Stimulated activated CD8-positive, alpha-beta memory T cell treated with anti-CD3 and anti-CD28 coated beads, Interleukin-7, amount 100 ng/mL, for 48 hours (primary cell): ENCODE measurements around the gene CPA4.
"Not testable (repeated sequence)": the region's sequence is repeated elsewhere in the genome, so short reads cannot be mapped to it uniquely, and the experiment has no call there.

ENCODE experiments used
- DNase-seq, 2 donors: peaks; one replicate each; pipeline ENCODE4 v3.0.0-alpha.2; 2020; ENCODE audit warnings: low read depth in 1 of 2; ENCODE audit errors: extremely low read depth in 1 of 2

Gene CPA4

DNA sequence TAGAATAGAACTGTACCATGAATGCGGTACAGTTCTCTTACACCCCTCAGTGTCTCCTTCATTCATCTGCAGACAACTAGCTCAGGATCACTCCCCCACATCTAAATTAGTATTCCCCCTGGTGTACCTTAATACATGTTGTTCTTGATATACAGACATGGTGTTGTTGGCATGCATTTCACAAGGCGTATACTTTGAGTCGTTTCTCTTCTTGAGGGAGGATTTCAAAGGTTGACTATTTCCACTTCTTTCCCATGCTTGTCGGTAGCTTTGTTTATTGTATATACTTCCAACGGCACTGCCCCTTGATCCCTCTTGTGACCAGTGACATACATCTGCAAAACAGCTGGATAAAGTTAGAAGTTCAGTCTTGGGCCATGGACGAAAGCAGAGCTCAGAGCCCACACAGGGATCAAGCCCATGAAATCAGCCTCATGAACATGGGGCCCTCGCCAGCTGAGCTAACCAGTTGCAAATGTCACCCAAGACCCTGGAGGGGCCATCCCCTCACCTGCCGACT, 8.6 kb downstream of the CPA4 start:
- DNase-seq = no peak

DNA sequence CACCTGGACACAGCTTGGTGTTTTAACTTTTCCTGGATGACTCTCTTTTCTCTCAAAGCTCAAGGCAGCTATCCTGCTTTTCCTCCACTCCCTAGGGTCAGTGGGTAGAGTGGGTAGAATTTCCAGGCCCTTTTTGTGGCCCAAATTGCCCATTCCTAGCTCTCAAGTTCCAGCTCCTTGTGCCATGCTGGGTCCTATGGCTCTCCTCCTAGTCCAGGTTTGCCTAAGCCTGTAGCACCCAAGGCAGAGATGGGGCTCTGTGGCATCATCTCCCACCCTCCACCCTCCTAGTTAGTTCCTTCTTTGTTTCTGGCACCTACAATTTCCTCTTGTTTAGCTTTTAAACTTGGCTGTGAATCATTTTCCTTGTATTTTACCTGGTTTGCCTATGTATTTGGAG, 9.7 kb downstream of the CPA4 start:
- no peak for DNase-seq

DNA sequence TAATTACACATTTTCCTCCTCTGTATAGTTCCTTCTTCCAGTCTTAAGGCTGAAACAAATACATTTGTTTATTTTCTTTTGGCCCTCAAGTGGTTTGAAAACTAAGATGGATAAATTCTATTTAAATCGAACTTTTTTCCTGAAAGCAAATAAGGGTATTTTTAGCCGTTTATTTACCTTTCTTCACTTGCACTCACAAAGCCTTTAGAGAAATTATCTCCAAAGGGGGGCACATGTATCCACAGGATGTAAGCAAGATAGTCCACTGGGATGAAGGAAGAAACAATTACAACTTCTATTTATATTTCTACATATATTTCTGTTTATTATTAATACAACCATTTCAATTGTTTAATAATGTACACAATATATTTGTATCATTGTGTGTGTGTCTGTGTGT, 10.2 kb downstream of the CPA4 start:
- no peak for DNase-seq

GRCh38 chr7:130303551-130303950, 10.6 kb downstream of the CPA4 start:
- no peak for DNase-seq

- no peak for DNase-seq
Measured at GRCh38 chr7:130303982-130304381, 11.0 kb downstream of the CPA4 start.

DNA sequence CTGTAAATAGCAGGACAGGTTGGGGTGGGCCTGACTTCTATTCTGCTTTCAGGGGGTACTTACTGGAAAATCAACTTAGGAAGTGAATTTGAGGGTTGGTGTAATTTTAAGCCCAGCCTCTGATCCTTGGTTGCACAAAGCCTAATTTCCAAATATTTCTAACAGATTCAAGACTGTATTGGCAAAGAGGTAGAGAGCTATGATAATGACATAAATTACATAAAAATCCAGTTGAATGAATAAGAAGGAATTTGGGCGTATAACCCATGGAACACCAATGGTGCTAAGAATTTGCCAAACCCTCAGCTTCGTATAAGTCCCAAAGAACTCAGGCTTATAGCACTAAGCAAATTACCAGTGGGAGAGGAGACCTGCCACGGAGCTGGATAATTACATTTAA, 11.9 kb downstream of the CPA4 start:
- no peak for DNase-seq

DNA sequence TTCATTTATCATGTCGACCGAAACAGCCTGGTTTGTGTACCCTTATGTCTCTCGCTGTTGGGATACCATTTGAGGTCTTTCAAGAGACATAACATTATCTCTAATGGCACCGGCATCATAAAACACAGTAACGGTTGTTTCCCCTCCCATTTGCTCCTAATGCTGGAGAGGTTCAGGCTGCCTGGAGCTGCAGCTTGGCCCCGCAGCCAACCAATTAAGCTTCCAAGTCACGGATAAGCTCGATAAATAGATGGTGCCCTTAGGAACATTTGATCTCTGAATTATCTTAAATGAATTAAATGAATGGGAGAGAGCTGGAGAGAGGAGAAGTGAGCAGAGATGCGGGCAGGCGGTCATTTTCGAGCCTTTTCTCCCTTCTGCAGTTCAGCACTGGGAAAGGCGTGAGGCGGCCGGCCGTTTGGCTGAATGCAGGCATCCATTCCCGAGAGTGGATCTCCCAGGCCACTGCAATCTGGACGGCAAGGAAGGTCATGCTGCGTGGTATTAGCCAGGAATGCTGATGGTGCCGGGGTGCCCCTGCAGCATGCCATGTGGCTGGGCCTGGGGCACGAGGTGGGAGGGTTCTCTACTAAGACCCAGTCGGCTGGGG, 12.6 kb downstream of the CPA4 start:
- no peak for DNase-seq

- DNase-seq = no peak
Measured at GRCh38 chr7:130309986-130310385, 17.0 kb downstream of the CPA4 start.

DNA sequence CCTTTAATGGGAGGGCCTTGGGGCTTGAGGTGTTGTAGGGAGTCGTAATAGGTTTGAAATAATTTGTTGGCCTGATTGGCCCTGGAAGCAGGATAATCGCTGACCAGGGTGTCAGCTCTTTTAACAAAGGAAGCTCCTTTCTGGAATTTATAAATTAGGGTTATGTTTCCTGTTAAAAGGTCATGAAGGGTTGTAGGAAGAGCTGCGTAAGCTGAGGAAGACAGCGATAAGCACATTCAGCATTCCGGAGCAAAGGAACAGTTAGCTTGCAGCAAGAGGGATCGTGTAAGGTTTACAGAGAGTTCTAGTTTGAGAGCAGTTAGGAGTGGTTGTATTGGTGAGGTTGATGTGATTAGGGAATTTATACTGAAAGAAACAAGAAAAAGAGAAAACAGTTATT, 21.3 kb downstream of the CPA4 start:
- DNase-seq = no peak

DNA sequence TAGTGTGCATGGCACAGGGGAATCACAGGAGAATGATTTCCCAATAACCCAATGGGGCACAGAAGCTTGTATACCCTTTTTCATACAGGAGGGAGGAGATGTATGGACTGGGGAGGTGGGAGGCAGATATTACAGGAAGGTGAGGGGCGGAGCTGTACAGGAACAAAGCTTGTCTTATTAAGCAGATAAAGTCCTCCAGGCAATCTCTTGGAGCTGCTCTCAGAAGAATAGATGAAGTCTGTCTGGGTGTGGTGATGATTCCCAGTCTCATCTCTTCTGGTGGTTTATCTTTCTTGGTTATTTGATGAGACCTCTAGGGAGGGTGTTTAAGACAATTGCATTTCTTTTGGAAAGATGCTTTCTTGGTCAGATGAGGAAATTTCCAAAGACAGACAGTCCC, 26.6 kb downstream of the CPA4 start:
- DNase-seq = no peak

- DNase-seq = not testable (repeated sequence)
Measured at GRCh38 chr7:130321542-130322229, 28.7 kb downstream of the CPA4 start.

- no peak for DNase-seq
Measured at GRCh38 chr7:130322615-130323014, 29.7 kb downstream of the CPA4 start.

DNA sequence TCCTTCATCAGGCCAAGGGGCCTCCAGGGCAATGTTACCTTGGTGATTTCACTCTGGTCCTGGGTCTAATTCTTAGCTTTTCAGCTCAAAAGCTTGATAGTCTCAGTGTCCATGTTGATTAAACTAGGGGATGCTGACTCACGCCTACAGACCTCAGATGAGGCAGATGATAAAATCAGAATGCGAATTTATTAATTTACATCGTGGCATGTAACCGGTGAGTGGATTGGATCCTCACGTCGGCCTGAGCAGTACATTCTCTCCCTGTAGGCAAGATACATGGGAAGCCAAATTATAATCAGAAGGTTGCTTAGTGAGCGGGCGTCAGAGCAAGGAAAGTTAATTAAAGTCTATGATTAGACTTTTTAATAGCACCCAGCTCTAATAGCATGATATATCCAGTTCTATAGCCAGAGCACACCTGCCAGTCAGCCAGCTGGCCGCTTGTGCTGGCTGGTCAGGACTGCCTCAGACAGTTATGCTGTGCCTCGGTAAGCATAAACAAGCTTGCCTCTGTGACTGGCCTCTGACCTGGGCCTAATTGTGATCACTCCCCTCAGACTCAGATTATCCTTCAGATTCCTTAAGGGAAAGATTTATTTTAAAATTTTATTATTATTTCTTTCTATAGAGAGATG, 31.5 kb downstream of the CPA4 start:
- DNase-seq = no peak

DNA sequence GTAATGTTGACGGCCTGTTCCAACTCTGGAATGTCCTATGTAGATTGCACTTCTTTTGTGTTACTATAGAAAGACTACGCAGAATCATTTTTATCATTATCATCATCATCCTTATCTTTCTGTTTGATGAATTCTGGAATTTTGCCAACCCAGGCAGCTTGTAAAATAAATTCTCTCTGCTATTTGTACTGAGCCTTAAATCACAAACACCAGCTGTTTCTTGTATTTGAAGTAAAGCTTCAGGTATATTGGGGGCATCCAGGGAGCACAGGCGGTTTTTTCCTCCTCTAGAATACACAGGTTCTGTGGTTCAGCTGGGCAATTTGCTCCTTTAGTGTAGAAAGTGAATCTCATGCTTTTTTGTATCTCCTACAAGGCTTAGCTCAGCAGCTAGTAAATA, 36.7 kb downstream of the CPA4 start:
- no peak for DNase-seq

- no peak for DNase-seq
Measured at GRCh38 chr7:130332259-130333053, 39.5 kb downstream of the CPA4 start.

DNA sequence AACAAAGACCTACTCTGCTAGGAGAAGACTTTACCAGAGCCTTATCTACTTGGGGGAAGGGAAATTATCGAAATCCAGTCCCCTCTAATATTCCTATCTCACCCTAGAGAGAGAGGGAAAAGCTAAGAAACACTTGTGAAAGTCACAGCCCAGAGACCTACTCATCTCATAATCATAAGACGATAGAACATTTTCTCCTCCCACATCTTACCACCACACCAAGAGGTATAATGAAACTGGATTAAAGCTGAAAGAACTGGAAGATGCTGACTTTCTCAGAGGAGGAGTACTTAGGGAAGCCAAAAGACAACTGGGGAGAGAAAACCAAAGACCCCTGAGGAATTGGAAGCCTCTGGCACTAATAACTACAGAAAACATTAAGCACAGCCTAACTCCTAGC, 40.9 kb downstream of the CPA4 start:
- no peak for DNase-seq

GRCh38 chr7:130334274-130334673, 41.3 kb downstream of the CPA4 start:
- DNase-seq = no peak

DNA sequence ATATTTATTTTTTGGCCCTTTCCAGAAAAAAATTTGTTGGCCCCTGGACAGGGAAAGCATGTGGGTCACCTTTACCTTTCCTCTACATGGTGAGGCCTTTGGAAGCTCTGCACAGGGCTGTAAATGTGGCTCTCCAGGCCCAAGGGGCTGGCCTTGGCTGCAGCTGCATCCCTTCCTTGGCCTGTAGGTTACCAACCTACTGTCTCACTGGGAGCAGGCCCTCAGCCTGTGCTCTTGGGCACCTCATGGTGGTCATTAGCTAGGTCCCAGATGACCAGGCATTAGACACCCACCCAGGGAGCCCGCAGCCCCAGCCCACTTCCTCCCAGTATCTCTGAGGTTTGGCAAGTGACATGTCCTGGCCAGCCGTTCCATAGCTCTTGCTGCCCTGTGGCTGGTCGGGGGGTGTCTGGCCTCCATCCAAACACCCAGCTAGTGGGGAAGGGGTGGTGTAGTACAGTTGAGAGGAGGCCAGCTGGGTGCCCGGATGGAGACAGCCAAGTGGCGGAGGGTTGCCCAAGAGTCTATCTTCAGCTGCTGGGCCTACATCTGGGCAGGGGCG, 44.5 kb downstream of the CPA4 start:
- DNase-seq = no peak

DNA sequence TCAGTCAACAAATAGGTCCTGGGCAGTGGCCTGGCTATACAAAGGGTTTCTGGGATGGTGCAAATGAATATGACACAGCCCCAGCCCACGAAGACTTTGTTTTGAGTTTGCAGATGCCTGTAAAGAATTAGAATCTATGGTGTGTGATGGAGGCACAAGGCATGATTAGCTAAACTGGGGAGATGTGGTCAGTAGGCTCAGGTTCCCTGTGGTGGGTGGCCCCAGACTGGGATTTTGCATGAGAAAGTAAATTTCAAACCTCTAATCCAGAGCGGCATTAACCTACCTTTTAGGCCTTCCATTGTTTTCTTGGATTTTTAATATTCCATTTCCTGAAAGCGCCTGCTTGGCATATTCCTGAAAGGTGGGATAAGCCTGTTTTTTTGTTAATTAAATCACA, 45.3 kb downstream of the CPA4 start:
- DNase-seq = no peak

DNA sequence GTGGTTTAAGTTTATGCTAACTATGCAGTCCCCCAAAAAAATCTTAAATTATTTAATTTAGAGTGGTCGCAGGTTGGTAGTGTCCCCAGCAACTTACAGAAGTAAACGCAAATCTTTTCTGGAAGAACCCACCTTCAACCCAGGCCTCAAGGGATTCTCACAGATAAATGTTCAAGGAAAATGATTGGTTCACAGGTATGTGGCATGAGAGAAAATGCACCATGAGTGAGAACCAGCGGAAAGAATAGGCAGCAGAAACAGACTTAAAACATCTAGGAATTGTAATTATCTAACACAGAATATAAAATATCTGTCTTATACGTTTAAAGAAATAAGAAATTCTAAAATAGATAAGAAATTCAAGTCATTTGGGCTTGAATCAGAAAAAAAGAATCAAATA, 48.9 kb downstream of the CPA4 start:
- no peak for DNase-seq

DNA sequence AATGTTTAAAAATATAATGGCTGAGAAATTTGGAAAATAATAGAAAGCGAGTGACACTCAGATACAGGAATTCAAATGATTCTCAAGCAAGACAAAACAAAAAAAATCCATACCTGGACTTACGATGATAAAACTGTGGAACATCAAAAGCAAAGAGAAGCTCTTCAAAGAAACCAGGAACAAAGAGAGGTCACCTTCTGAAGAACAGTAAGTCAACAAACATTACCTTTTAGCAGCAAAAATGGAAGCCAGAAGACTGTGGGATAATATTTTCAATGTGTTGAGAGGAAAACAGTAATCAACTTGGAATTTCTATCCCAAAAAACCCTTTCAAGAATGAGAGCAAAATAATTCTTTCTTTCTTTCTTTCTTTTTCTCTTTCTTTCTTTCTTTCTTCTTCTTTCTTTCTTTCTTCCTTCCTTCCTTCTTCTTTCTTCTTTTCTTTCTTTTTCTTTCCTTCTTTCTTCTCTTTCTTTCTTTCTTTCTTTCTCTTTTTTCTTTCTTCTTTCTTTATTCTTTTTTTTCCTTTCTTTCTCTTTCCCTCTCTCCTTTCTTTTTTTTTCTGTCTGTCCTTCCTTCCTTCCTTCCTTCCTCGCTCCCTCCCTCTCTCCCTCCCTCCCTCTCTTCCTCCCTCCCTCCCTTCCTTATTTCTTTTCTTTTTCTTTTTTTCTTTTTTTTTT, 49.9 kb downstream of the CPA4 start:
- DNase-seq = no peak
